NCI-H128 (cell line): ENCODE measurements around the gene THRB.

Experiments
- DNase-seq: peaks from one replicate; lab custom pipeline; 2025; ENCODE audit not compliant: unreplicated experiment; lab: John Stamatoyannopoulos, UW

The THRB gene

GRCh38 chr3:24235121-24235520, 259.5 kb downstream of the THRB start:
- DNase-seq = no peak

GRCh38 chr3:24232784-24233183, 261.9 kb downstream of the THRB start:
- no peak for DNase-seq

- DNase-seq = no peak
Observed at GRCh38 chr3:24229468-24230221, 265.0 kb downstream of the THRB start.

GRCh38 chr3:24227635-24228034, 267.0 kb downstream of the THRB start:
- no peak for DNase-seq

- DNase-seq = no peak
Observed at GRCh38 chr3:24226397-24226796, 268.3 kb downstream of the THRB start.

GRCh38 chr3:24225385-24225950, 269.2 kb downstream of the THRB start:
- DNase-seq = no peak

GRCh38 chr3:24224666-24225384, 269.8 kb downstream of the THRB start:
- DNase-seq = no peak

- DNase-seq = no peak
Observed at GRCh38 chr3:24222165-24222805, 272.4 kb downstream of the THRB start.

GRCh38 chr3:24220859-24221657, 273.6 kb downstream of the THRB start:
- DNase-seq = no peak

- no peak for DNase-seq
Observed at GRCh38 chr3:24215502-24215901, 279.1 kb downstream of the THRB start.

GRCh38 chr3:24211381-24211780, 283.3 kb downstream of the THRB start:
- no peak for DNase-seq

- DNase-seq = no peak
Observed at GRCh38 chr3:24202071-24202470, 292.6 kb downstream of the THRB start.

GRCh38 chr3:24201301-24201700, 293.3 kb downstream of the THRB start:
- no peak for DNase-seq

- no peak for DNase-seq
Observed at GRCh38 chr3:24199775-24200247, 294.8 kb downstream of the THRB start.

GRCh38 chr3:24199300-24199699, 295.4 kb downstream of the THRB start:
- DNase-seq = no peak

GRCh38 chr3:24198728-24199127, 295.9 kb downstream of the THRB start:
- DNase-seq = no peak

- DNase-seq = no peak
Observed at GRCh38 chr3:24197809-24198208, 296.8 kb downstream of the THRB start.

- no peak for DNase-seq
Observed at GRCh38 chr3:24196526-24196925, 298.1 kb downstream of the THRB start.

- no peak for DNase-seq
Observed at GRCh38 chr3:24195504-24196230, 299.0 kb downstream of the THRB start.

- DNase-seq = no peak
Observed at GRCh38 chr3:24192469-24193056, 302.1 kb downstream of the THRB start.
